ENCODE data around the gene CES1. TPM values are rescaled to one million over a fixed set of nuclear protein-coding genes. Genes with fewer than 3 reads are reported as not detected.

The CES1 gene
- polyA plus RNA-seq, 1 donor, result 27.7 TPM

Other genes with a start within 250 kb of the CES1 start
- gene SLC6A2, start 177.1 kb downstream of the CES1 start, polyA plus RNA-seq, result 0.12 TPM
- not detected for gene CES5A, start 42.3 kb upstream of the CES1 start, polyA plus RNA-seq

All from large intestine (tissue), 1 donor.